ENCODE data around the gene RASAL2.
"Not testable (repeated sequence)": the region's sequence is repeated elsewhere in the genome, so short reads cannot be mapped to it uniquely, and the experiment has no call there.

Gene RASAL2

DNA sequence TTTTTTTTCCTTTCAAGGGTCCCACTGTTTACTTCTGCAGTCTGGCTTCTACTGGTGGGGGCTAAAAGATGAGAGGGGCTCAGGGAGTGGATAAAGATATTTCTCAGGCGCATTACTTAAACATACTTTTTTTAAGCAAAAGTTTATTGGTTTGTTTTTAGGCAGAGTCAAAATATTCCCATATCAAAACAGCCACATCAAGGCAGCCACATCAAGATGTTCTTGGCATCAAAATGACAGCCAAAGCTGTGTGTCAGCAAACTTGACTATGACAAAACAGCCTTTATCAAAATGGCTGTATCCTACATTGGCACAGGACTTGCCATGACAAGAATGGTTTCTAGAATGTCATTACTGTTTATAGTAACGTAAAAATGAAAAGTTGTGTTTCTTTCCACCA lies 22.1 kb upstream of the RASAL2 start:
- no peak for DNase-seq (ENCODE audit: low read depth in 2 of 2)

DNA sequence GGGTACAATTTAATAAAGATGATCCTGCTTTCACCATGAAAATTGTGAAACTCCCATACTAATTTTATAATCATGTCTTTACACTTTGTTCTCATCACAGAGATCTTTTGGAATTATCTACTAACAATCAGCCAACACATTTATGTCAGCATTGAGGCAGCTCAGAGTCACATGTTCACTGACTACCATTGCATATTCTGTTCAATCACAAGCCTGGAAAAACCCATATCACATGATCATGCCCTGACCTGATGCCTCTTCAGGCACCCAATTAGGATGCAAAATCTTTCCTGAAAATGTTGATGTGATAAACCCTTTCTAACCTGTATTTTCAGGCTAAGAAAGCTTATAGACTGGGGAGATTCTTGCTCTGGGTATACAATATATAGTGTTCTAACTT lies 21.6 kb upstream of the RASAL2 start:
- no peak for DNase-seq (ENCODE audit: low read depth in 2 of 2)

DNA sequence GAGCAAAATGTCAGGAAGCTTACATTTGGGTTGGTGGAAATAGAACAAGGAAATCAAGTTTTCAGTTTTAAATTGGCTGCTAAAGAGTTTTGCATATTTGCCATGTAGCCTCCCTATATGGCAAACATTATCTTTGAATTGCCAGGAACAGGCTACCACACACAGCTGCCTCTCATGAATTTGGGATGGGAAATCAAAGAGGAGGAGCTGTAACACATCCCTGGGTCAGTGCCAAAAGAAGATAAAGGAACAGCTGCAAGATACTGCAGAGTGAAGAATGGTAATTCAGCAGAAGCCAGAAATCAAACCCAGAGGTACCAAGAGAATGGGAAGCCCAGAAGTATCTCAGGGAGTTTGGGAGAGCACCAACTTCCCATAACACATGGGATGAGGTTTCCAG lies 18.6 kb upstream of the RASAL2 start:
- no peak for DNase-seq (ENCODE audit: low read depth in 2 of 2)

DNA sequence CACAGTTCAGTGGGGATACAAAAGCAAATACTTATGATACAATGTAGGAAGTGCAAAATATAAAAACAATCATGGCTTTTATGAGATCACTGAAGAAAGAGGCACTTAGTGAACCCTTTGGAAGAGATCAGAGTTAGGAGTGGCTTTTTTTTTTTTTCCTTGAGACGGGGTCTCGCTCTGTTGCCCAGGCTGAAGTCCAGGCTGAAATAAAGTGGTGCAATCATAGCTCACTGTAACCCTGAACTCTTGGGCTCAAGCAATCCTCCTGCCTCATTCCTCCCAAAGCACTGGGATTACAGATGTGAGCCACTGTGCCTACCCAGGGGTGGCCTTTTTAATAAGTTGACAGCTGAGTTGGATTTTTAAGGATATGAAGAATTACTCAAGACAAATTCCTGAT lies 17.3 kb upstream of the RASAL2 start:
- DNase-seq (ENCODE audit: low read depth in 2 of 2) = no peak

DNA sequence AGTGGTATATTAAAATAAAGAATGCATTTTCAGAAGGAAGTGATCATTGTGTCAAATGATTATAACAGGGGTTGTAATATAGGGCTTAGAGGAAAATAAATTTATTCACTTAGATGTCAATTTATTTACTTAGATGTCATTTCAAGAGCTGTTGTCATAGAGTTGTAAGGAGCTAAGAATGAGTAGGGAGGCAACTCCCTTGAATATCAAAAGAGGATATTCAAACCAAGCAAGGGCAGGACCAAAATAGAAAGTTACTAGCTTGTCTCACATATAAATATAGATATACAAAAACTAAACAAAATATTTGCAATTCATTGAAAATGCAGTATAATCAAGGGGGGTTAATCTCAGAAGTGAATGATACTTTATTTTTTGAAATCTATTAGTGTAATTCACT lies 16.0 kb upstream of the RASAL2 start:
- DNase-seq (ENCODE audit: low read depth in 2 of 2) = no peak

DNA sequence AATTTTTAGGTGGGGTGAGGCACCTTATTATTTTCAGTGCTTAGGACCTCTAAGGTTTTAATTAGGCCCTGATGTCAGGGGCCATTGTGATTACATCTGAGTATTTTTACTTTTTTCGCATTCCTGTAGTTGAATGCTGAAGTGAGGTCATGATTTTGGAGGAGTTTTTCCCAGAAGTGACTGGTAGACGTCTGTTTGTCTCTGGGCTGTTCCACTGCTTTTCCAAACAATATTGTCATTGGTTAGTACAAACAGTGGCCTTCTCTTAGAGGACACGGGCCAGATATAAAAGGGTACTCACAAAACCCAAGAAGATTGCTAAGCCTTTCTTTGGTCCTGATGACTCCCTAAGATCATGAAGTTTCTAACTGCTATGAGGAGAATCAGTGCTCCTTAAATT lies 7.6 kb upstream of the RASAL2 start:
- no peak for DNase-seq (ENCODE audit: low read depth in 2 of 2)

DNA sequence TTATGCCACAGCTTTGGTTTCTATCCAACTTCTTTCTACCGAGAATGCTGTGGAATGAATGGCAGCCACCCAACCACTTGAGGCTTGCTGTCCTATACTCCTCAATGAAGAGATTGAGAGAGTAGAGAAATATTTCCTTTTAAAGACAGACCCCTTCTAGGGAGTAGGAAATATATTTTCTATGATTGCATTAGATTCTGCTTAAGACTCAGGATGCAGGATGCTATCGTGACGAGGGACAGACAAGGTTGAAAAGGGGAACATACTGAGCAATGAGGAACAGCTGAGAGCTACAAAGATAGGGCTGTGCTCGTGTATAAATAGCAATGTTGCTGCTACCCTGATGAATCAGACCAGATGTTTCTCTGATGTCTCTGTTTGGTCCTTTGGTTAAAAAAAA lies 7.1 kb upstream of the RASAL2 start:
- DNase-seq (ENCODE audit: low read depth in 2 of 2) = no peak

DNA sequence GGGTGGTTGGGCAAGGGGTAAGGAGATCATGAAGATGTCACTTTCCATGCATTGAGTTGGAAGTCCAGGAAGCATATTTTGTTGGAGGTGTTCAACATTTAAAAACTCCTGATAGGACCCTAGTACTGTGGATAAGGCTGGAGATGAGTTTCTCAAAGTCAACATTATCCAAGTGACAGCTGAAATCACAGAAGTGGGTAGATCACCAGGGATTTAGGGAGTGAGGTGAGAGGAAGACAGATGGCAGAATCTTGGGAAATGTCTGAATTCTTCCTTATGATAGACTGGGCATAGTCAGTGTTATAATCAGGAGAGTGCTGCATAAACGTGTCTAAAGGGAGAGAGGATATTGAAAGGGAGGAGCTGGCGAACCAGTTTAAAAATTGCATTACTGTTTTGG lies 5.3 kb upstream of the RASAL2 start:
- DNase-seq (ENCODE audit: low read depth in 2 of 2) = no peak

DNA sequence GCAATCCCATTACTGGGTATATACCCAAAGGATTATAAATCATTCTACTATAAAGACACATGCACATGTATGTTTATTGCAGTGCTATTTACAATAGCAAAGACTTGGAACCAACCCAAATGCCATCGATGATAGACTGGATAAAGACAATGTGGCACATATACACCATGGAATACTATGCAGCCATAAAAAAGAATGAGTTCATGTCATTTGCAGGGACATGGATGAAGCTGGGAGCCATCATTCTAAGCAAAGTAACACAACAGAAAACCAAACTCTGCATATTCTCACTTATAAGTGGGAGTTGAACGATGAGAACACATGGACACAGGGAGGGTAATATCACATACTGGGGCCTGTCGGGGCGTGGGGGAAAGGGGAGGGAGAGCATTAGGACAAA lies 2.5 kb upstream of the RASAL2 start:
- not testable (repeated sequence) for DNase-seq (ENCODE audit: low read depth in 2 of 2)

DNA sequence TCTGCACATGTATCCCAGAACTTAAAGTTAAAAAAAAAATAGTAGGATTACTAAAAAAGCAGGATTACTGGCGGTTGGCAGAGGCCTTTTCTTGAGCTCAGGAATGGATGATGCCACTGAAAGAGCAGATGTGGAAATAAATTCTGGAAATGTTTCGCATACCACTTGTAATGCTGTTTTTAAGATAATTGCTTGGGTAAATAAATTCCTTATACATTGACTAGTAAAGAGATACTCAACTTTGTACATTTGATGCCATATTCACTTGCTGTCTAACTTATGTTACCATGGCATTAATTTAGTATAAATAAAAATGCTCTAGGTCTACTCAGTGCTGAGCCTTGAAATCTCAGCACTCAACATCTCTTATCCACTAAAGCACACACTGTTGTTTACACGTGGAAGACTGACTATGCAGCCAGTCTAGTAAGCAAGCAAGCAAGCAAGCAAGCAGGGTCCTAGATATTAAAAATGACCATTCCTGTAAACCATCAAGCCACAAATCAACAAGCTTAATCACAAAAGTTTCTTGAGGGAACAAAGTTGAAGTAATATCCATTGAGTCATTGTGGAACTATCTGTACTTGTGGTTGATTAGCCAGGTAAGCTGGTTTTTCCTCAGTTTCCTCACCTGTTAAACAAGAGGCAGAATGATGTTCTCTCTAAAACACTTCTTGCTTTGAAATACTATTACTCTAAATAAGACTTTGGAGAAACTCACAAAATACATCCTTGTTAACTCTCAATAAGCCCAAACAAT lies 1.7 kb upstream of the RASAL2 start:
- DNase-seq (ENCODE audit: low read depth in 2 of 2) = no peak

DNA sequence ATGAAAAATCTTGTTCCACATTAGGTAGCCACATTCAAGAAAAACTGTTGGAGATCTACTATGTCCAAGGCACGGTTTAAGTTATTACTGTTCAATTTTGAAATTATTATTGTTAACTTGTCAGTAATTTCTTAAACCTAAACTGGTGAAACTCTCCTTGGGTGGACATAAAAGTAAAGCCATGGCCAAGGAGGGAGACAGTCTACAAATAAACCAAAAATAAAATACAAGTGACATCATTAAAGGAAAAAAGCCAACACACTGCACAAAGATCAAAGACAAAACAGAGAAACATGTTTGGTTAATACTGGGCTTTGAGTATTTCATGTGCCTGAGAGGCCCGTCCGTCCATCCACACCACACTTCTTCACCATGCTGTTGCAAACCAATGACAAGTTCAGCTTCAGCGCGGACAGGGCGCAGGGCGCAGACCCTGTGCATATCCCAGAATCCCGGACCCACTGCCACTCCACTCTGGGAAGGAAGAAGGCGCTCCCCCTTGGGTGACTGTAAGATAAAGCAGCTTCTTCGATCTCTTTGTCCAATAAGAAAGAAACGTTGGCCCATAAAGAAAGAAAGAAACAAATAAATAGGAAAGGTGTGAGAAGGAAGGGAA lies 918 bp upstream of the RASAL2 start:
- DNase-seq (ENCODE audit: low read depth in 2 of 2) = no peak

DNA sequence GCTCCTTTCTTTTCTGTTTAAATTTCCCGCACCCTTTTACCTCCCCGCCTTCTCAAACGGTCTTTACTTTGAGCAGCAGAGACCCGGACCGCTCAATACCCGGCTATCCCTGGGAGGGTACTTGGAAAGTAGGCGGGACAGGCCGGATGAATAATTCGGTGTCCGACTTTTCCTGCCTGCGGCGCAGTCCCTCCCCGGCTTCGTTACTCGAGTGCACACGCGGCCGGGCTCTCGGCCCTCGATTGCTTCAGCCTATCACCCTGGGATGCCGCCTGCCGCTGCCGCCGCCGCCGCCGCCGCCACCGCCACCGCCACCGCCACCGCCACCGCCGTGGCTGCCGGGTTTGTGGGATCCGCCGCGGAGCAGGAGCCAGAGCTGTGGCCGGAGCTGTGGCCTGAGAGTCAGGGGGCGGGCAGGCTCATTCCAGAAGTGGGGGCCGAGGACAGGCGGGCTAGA lies 382 bp upstream of the RASAL2 start:
- DNase-seq (ENCODE audit: low read depth in 2 of 2) = peak; percentile 13 to 35

DNA sequence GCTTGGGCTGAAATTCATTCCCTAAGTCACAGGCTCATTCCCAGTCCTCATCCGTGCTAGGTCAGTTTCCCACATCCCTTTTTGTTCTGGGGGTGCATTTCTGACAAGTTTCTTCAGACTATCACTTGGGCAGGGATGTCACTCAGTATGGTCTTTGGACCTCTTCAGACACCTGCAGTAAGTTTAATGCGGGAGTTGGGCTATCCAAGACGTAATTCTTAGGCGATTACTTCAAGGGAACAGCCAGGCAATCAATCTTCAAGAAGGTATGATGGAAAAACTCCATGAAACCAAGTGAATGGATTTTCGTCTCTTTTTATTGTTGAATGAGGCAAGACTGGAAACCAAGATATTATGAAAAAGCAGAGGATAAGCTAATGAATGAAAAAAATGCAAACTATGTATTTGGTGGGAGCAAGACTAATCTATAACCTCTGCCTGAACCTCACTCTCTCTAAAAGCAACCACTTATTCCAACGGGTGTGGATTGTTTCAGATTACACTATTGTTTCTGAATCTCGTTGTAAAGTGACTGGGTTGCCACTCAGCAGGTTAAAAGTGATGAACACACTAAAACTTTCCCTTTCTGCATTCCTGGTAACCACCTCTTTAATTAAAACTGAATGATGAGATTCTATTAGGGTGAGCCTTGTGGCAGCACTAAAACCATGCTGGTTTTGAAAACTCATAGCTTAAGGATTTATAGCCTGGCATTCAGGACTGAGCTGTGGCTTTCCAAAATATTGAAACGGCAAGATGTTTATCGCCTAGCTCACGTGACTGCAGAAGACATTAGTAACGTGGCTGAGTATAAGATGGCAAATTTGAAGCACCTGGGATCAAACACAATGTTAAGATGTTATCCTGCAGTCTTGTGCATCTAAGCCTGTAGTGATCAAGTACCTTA lies 1.1 kb downstream of the RASAL2 start:
- no peak for DNase-seq (ENCODE audit: low read depth in 2 of 2)

DNA sequence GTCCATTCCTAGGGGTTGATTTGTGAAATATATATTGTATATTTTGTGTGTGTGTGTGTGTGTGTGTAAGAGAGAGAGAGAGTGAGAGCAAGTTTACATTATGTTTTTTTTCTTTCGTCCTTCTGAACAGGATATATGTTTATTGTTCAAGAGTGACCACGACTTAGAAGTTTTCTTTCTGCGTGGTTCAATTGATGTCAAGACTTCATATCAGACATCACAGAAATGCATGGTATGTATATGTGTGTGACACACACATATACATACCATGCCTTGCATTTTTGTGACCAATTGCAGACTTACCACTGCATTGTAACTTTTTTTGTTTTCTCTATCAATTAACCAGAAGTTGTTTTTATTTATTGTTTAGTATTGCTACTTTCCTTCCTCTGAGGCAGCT lies 2.5 kb downstream of the RASAL2 start:
- DNase-seq (ENCODE audit: low read depth in 2 of 2) = no peak

DNA sequence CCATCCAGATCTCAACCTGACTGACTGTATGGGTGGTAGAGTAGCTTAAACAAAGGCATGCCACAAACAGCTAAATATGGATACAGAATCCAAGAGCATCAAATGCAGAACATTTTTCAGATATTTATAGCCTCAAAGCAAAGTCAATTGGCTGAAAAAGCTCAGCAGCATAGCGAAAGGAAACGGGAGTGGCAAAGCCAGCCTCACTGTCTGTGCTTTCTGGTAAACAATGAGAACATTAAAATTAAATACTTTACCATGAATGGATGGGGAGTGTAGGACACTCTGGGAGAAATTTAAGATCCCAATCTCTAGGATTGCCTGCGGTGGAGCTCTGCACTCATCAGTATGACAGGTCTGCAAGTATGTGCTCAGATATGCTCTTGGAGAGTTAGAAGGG lies 4.4 kb downstream of the RASAL2 start:
- no peak for DNase-seq (ENCODE audit: low read depth in 2 of 2)

DNA sequence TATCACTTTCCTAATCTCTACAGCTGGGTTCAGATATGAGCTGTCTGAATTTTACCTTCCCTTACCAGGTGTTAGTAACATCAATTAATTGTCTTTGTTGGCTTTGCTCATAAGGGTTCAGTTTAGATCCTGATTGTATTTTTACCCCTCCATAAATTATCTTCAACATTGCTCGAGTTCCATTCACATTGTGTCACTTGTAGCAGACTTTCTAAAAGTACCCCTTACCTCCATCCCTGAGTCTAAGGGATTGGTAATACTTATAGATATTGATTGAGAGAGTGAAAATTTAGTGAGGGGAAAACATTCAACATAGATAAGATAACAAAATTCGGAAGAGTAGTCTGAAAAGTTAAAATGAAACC lies 7.3 kb downstream of the RASAL2 start:
- DNase-seq (ENCODE audit: low read depth in 2 of 2) = no peak

DNA sequence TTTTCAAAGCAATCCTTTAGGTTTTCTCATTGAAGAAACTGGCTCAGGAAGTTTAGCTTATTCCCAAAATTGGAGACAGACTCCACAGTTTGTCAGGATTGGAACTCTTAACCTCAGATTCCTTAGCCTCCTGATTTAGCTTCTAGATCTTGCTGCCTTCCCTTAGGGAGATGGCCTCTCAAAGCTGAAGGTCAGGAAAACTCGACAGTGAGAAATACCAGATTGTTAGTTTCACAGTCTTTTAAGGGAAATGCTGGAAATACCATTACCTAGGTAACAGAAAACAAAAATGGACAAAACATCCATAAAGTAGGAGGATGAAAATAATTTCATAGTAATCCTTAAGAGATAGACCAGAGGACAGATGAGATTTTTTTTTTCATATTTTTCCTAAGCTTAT lies 7.8 kb downstream of the RASAL2 start:
- no peak for DNase-seq (ENCODE audit: low read depth in 2 of 2)

DNA sequence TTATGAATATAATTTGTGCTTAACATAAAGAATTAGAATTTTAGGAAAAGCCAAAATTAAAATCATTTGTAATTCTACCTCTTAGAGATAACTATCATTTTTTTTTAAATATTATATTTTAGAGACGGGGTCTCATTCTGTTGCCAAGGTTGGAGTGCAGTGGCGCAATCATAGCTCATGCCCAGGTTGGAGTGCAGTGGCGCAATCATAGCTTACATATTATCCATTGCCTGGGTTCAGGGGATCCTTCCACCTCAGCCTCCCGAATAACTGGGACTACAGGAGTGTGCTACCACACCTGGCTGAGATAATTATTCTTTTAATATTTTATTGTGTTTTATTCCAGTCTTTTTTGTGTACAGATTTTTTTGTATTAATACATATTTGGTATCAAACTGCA lies 8.3 kb downstream of the RASAL2 start:
- no peak for DNase-seq (ENCODE audit: low read depth in 2 of 2)

DNA sequence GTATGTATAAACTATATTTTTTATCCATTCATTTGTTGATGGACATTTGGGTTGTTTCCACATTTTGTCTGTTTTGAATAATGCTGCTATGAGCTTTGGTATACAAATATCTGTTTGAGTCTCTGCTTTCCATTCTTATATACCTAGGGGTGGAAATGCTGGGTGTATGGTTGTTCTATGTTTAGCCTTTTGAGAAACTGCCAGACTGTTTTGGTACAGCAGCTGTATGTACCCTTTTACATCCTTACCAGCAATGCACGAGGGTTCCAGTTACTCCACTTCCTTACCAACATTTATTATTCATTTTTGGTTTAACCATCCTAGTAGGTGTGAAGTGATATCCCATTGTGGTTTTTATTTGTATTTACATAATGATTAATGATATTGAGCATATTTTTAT lies 13.9 kb downstream of the RASAL2 start:
- no peak for DNase-seq (ENCODE audit: low read depth in 2 of 2)

DNA sequence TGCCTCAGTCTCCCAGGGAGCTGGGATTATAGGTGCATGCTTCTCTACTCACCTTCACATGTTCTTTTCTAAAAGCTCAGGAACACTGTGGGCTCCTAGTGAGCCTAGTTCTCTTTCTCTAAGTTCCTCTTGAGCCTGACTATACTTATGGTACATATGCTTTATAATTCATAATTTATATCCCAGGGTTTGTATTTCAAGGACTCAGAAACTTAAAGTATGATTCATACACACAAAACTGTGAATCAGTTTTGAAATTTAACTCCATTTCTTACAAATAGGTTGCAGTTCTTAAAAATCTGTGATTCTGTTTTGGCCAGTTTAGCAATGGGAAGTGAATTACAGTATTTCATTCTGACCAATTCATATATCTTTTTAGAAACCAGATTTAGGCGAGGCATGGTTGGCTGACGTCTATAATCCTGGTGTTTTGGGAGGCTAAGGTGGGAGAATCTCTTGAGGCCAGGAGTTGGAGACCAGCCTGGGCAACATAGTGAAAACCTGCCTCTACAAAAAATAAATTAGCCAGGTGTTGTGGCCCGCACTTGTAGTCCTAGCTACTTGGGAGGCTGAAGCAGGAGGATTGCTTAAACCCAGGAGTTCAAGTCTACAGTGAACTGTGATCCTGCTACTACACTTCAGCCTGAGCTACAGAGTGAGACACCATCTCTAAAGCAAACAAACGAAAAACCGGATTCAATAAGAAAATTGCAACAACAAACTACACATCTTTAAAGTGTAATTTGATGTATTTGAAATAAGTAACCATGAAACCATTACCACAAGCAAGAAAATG lies 15.6 kb downstream of the RASAL2 start:
- DNase-seq (ENCODE audit: low read depth in 2 of 2) = no peak

DNA sequence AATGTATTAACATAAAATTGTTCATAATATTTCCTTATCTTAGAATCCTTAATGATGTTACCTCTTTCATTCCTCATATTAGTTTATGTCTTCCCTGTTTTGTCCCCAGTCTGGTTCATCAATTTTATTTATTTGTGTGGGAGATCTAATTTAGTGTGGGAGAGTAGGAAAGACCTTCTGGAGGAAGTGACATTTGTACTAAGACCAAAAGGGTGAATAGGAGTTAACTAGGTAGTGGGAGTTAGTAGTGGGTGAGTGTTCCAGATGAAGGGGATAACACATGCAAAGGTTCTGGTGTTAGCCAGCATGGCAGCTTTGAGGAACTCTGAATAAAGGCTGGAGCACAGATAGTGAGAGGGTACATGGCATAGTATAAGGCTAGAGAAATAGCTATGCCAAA lies 21.4 kb downstream of the RASAL2 start:
- DNase-seq (ENCODE audit: low read depth in 2 of 2) = no peak

DNA sequence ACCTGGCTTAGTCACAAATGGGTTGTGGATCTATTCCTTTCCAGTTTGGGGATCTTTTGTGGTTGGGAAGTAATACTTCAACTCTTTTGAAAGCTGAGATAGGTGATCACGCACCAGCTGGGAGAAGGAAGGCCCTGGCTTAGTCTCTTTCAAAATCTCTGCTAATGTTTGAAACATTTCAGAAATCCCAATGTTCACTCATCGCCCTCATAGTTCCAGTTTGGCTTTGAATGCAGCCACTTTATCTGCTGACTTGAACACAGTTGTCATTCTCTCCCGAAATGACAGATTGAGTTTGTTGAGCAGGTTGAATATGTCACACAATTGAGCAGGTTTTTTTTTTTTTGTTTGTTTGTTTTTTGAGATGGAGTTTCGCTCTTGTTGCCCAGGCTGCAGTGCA lies 24.6 kb downstream of the RASAL2 start:
- no peak for DNase-seq (ENCODE audit: low read depth in 2 of 2)
